Peyer's patch (tissue), 4 donors: ENCODE measurements around the gene POU2F2. TPM values are rescaled to one million over a fixed set of nuclear protein-coding genes. Genes with fewer than 3 reads are reported as not detected.

Experiments used
- DNase-seq, 3 donors: peaks; one replicate each; pipeline ENCODE4 v3.0.0-alpha.2; 2017 to 2019
- H3K27ac ChIP-seq, 4 donors: fragments of 200-600 bp; sonication (generic); one replicate each; pipeline ENCODE4 v1.5.1; 2016 to 2019
- H3K27me3 ChIP-seq, 2 donors: fragments of 200-600 bp; sonication (generic); one replicate each; pipeline ENCODE4 v1.5.1; 2019
- H3K36me3 ChIP-seq, 3 donors: fragments of 200-600 bp; sonication (generic); one replicate each; pipeline ENCODE4 v1.5.1; 2016 to 2019
- H3K4me1 ChIP-seq, 4 donors: fragments of 200-600 bp; sonication (generic); one replicate each; pipeline ENCODE4 v1.5.1; 2016 to 2019
- H3K4me3 ChIP-seq, 4 donors: fragments of 200-600 bp; sonication (generic); 1 replicate in 3 of 4; 2 replicates in 1 of 4; pipeline ENCODE4 v1.5.1; 2016 to 2019; ENCODE audit warnings: mild to moderate bottlenecking in 1 of 4
- H3K9me3 ChIP-seq, 4 donors: fragments of 200-600 bp; sonication (generic); one replicate each; pipeline ENCODE4 v1.5.1; 2016 to 2019; ENCODE audit warnings: mild to moderate bottlenecking in 1 of 4
- CTCF ChIP-seq, 6 experiments: fragments of 450-650 bp in 4 of 6; fragments of 200-600 bp in 2 of 6; sonication (generic) in 1 of 6; IDR thresholded peaks; one replicate each; pipeline ENCODE4 v1.5.1; 2017 to 2019; ENCODE audit warnings: antibody characterized with exemption in 6 of 6, mild to moderate bottlenecking in 3 of 6, moderate library complexity in 1 of 6
- POLR2A ChIP-seq, 2 donors: fragments of 450-650 bp; IDR thresholded peaks; one replicate each; pipeline ENCODE4 v1.5.1; 2017; ENCODE audit warnings: antibody characterized with exemption in 2 of 2, mild to moderate bottlenecking in 2 of 2, moderate library complexity in 2 of 2
- total RNA-seq, 4 donors: library from RNA; depleted of rRNA; stranded (reverse); fragments of >200 nt; gene quantifications; one replicate each; pipeline ENCODE4 v1.1.0, GENCODE V29; 2016

The POU2F2 gene
- total RNA-seq, 4 donors from 2014 or later: 0.88 to 30.5 (median 3.2) TPM

- Histone ChIP-seq H3K9me3 (no peaks in the 10 kb centered on the region), H3K36me3 (no peaks in the 10 kb centered on the region), H3K27me3 (peaks cover 0 to 10% of the 10 kb centered on the region in 2 donors), H3K4me3 (no peak overlapping the region), H3K27ac (no peak overlapping the region), H3K4me1 (peaks cover 0 to 3% (median 0%) of the 10 kb centered on the region in 4 donors)
- TF ChIP-seq CTCF (IDR thresholded peaks at IDR 0.05) (no peak), POLR2A (IDR thresholded peaks at IDR 0.05) (no peak)
- DNase-seq: no peak
These were observed 66.0 kb downstream of the POU2F2 start for GRCh38 chr19:42066075-42066754.

DNA sequence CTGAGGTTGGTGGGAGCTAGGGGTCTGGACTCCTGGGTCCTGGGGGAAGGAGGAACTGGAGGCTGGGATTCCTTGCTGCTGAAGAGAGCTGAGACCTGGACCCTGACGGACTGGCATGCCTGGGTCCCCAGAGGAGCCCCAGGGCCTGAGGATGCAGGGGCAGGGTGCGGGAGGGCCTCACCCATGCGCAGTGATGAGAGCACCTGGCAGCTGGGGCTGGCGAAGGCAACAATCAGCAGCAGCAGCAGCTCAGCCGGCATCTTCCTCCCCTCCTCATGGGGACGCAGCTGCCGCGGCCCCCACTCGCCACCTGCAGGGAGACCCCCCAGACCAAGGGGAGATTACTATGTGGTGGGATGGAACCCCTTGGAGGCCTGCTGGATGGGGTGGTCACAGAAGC is 66.7 kb downstream of the POU2F2 start:
- Histone ChIP-seq H3K27me3 (peaks cover 0 to 10% of the 10 kb centered on the region in 2 donors), H3K4me3 (no peak overlapping the region), H3K4me1 (peaks cover 0 to 3% (median 0%) of the 10 kb centered on the region in 4 donors), H3K9me3 (no peaks in the 10 kb centered on the region), H3K27ac (no peak overlapping the region), H3K36me3 (no peaks in the 10 kb centered on the region)
- TF ChIP-seq POLR2A (IDR thresholded peaks at IDR 0.05) (no peak), CTCF (IDR thresholded peaks at IDR 0.05) (no peak)
- DNase-seq: no peak

DNA sequence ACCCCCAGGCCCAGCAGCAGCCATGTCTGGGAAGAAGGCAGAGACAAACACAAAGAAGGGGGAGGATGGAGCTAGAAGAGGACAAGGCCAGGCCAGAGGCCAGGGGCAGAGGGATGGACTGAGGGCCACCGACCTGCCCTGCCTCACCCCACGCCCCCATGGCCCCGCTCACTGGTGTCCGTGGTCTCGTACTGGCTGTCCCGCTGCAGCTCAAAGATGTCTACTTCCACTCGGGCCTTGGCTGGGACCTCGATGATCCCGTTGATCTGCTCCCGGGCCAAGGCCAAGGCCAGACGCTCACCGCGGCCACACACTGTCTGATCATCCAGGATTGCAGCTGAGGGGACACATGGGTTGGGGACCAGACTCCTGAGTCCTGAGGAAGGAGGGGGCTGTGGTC is 67.2 kb downstream of the POU2F2 start:
- H3K4me3 ChIP-seq: no peak overlapping the region
- peaks cover 0 to 3% (median 0%) of the 10 kb centered on the region in 4 donors for H3K4me1 ChIP-seq
- no peak for DNase-seq
- no peaks in the 10 kb centered on the region for H3K36me3 ChIP-seq
- H3K27ac ChIP-seq: no peak overlapping the region
- TF ChIP-seq POLR2A (IDR thresholded peaks at IDR 0.05): no peak
- TF ChIP-seq CTCF (IDR thresholded peaks at IDR 0.05): no peak
- H3K27me3 ChIP-seq: peaks cover 0 to 10% of the 10 kb centered on the region in 2 donors
- no peaks in the 10 kb centered on the region for H3K9me3 ChIP-seq

GRCh38 chr19:42064432-42064831 is 67.8 kb downstream of the POU2F2 start:
- Histone ChIP-seq H3K36me3 (no peaks in the 10 kb centered on the region), H3K27me3 (peaks cover 0 to 5% of the 10 kb centered on the region in 2 donors), H3K27ac (no peak overlapping the region), H3K4me3 (no peak overlapping the region), H3K9me3 (no peaks in the 10 kb centered on the region), H3K4me1 (peaks cover 0 to under 1% (median 0%) of the 10 kb centered on the region in 4 donors)
- TF ChIP-seq CTCF (IDR thresholded peaks at IDR 0.05) (no peak), POLR2A (IDR thresholded peaks at IDR 0.05) (no peak)
- no peak for DNase-seq

GRCh38 chr19:42062381-42062780 is 69.9 kb downstream of the POU2F2 start:
- Histone ChIP-seq H3K9me3 (no peaks in the 10 kb centered on the region), H3K27ac (no peak overlapping the region), H3K4me3 (no peak overlapping the region), H3K27me3 (no peaks in the 10 kb centered on the region), H3K36me3 (no peaks in the 10 kb centered on the region), H3K4me1 (no peaks in the 10 kb centered on the region)
- DNase-seq: no peak
- TF ChIP-seq CTCF (IDR thresholded peaks at IDR 0.05) (no peak), POLR2A (IDR thresholded peaks at IDR 0.05) (no peak)
